ENCODE measurements around the gene PTCD2. TPM values are rescaled to one million over a fixed set of nuclear protein-coding genes. Genes with fewer than 3 reads are reported as not detected.

Gene PTCD2
- 10 to 100 TPM in 6 of 12 donors, 1 to 10 TPM in 5, not detected in 1; 4.7 to 13.2 (median 10.4) TPM for polyA plus RNA-seq (ENCODE audit: insufficient read length in 12 of 12)
- long read RNA-seq, donor 1, full-length matches to known transcripts: 1 of 1 reads
- long read RNA-seq, donor 1, partial matches to known transcripts: 0 of 1 reads
- long read RNA-seq, donor 1, other reads (novel, unspliced or antisense): 0 of 1 reads
- long read RNA-seq, donor 2, full-length matches to known transcripts: 4 of 4 reads
- long read RNA-seq, donor 2, partial matches to known transcripts: 0 of 4 reads
- long read RNA-seq, donor 2, other reads (novel, unspliced or antisense): 0 of 4 reads
- long read RNA-seq, donor 3, full-length matches to known transcripts: 2 of 2 reads
- long read RNA-seq, donor 3, partial matches to known transcripts: 0 of 2 reads
- long read RNA-seq, donor 3, other reads (novel, unspliced or antisense): 0 of 2 reads
- long read RNA-seq, donor 4, full-length matches to known transcripts: 2 of 2 reads
- long read RNA-seq, donor 4, partial matches to known transcripts: 0 of 2 reads
- long read RNA-seq, donor 4, other reads (novel, unspliced or antisense): 0 of 2 reads
- long read RNA-seq, donor 5, full-length matches to known transcripts: 4 of 4 reads
- long read RNA-seq, donor 5, partial matches to known transcripts: 0 of 4 reads
- long read RNA-seq, donor 5, other reads (novel, unspliced or antisense): 0 of 4 reads
- long read RNA-seq, donor 6, full-length matches to known transcripts: 2 of 2 reads
- long read RNA-seq, donor 6, partial matches to known transcripts: 0 of 2 reads
- long read RNA-seq, donor 6, other reads (novel, unspliced or antisense): 0 of 2 reads
- long read RNA-seq, donor 7, full-length matches to known transcripts: 2 of 2 reads
- long read RNA-seq, donor 7, partial matches to known transcripts: 0 of 2 reads
- long read RNA-seq, donor 7, other reads (novel, unspliced or antisense): 0 of 2 reads
- long read RNA-seq, donor 8, full-length matches to known transcripts: 6 of 6 reads
- long read RNA-seq, donor 8, partial matches to known transcripts: 0 of 6 reads
- long read RNA-seq, donor 8, other reads (novel, unspliced or antisense): 0 of 6 reads
- long read RNA-seq, donor 9, full-length matches to known transcripts: 2 of 2 reads
- long read RNA-seq, donor 9, partial matches to known transcripts: 0 of 2 reads
- long read RNA-seq, donor 9, other reads (novel, unspliced or antisense): 0 of 2 reads
- long read RNA-seq, donor 10, full-length matches to known transcripts: 7 of 7 reads
- long read RNA-seq, donor 10, partial matches to known transcripts: 0 of 7 reads
- long read RNA-seq, donor 10, other reads (novel, unspliced or antisense): 0 of 7 reads
- long read RNA-seq, donor 11, full-length matches to known transcripts: 1 of 1 reads
- long read RNA-seq, donor 11, partial matches to known transcripts: 0 of 1 reads
- long read RNA-seq, donor 11, other reads (novel, unspliced or antisense): 0 of 1 reads

- DNase-seq: peak; percentile 97
Observed at GRCh38 chr5:72319976-72320752, at the start of gene PTCD2, which contains the start of gene MRPS27. TSS of gene PTCD2 (plus strand) at chr5:72320373. CDS start at chr5:72320383, 10 bp downstream. TSS of gene MRPS27 (minus strand) at chr5:72320240. CDS start at chr5:72320221, 19 bp downstream.

GRCh38 chr5:72271702-72272101 lies 48.5 kb upstream of the PTCD2 start:
- DNase-seq: no peak

GRCh38 chr5:72272398-72272797 lies 47.8 kb upstream of the PTCD2 start:
- no peak for DNase-seq

- DNase-seq: no peak
Observed at GRCh38 chr5:72273547-72273946, 46.6 kb upstream of the PTCD2 start.

- no peak for DNase-seq
Observed at GRCh38 chr5:72276219-72276752, 43.9 kb upstream of the PTCD2 start.

- no peak for DNase-seq
Observed at GRCh38 chr5:72280581-72281069, 39.5 kb upstream of the PTCD2 start.

GRCh38 chr5:72281430-72281763 lies 38.8 kb upstream of the PTCD2 start:
- DNase-seq: no peak

GRCh38 chr5:72281764-72282499 lies 38.2 kb upstream of the PTCD2 start:
- DNase-seq: peak; percentile 77

- no peak for DNase-seq
Observed at GRCh38 chr5:72282878-72283277, 37.3 kb upstream of the PTCD2 start.

- no peak for DNase-seq
Observed at GRCh38 chr5:72283358-72283757, 36.8 kb upstream of the PTCD2 start.

GRCh38 chr5:72284559-72285423 lies 35.4 kb upstream of the PTCD2 start:
- no peak for DNase-seq

- DNase-seq: no peak
Observed at GRCh38 chr5:72285424-72285821, 34.8 kb upstream of the PTCD2 start.

GRCh38 chr5:72286798-72287197 lies 33.4 kb upstream of the PTCD2 start:
- DNase-seq: no peak

GRCh38 chr5:72288924-72289323 lies 31.2 kb upstream of the PTCD2 start:
- DNase-seq: no peak

- DNase-seq: no peak
Observed at GRCh38 chr5:72290356-72291133, 29.6 kb upstream of the PTCD2 start.

GRCh38 chr5:72291601-72292000 lies 28.6 kb upstream of the PTCD2 start:
- DNase-seq: no peak

- DNase-seq: no peak
Observed at GRCh38 chr5:72292411-72292810, 27.8 kb upstream of the PTCD2 start.

Data from muscle of arm (tissue), 14 donors.